Esophagus squamous epithelium (tissue), 4 donors: ENCODE measurements around the gene HBEGF.

Experiments
- CTCF ChIP-seq, 6 experiments: fragments of 450-650 bp in 4 of 6; fragments of 200-600 bp in 2 of 6; sonication (generic) in 2 of 6; IDR thresholded peaks; one replicate each; pipeline ENCODE4 v1.5.1; 2016 to 2019; ENCODE audit warnings: antibody characterized with exemption in 6 of 6, mild to moderate bottlenecking in 4 of 6, moderate library complexity in 4 of 6
- POLR2A ChIP-seq, 4 donors: fragments of 450-650 bp; IDR thresholded peaks; one replicate each; pipeline ENCODE4 v1.6.1; 2017; ENCODE audit warnings: antibody characterized with exemption in 4 of 4, mild to moderate bottlenecking in 4 of 4, moderate library complexity in 3 of 4

DNA sequence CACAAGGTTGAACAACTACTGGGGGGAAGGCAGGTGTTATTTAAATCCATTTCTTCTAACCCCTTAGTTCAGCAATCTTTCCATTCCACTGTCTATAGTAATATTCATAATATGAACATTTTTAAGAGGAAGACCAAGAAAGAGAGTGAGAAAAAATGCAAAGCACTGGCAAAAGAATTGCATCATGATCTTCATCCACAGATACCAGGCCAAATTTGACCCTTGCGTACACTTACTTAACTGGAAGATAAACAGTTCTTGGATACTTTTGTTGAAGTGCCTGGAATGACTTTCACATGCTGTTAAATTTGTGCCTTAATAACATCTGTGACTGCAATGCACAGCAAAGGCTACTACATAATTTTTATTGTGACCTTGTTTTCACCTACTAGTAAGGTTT lies 45.3 kb downstream of the HBEGF start:
- TF ChIP-seq POLR2A (IDR thresholded peaks at IDR 0.05) (no peak), CTCF (IDR thresholded peaks at IDR 0.05) (no peak)
